DOHH2 (cell line): Measurements from ENCODE around the gene ERP27.

Experiments used
- H3F3A ChIP-seq: fragments of 200-600 bp; sonication (generic), shearing (Covaris generic); 2 replicates; pipeline ENCODE4 v1.6.0; 2016; ENCODE audit warnings: antibody characterized with exemption, mild to moderate bottlenecking; ENCODE audit not compliant: control insufficient read depth, insufficient read depth
- H3K27ac ChIP-seq: fragments of 200-600 bp; sonication (generic); 2 replicates; pipeline ENCODE4 v1.5.1; 2014; ENCODE audit warnings: low read depth, mild to moderate bottlenecking, low read length, moderate library complexity
- H3K27me3 ChIP-seq: fragments of 200-600 bp; sonication (generic); 2 replicates; pipeline ENCODE4 v1.6.1; 2014; ENCODE audit warnings: mild to moderate bottlenecking, low read length, mixed read lengths; ENCODE audit not compliant: control insufficient read depth
- H3K36me3 ChIP-seq: fragments of 200-600 bp; sonication (generic); 2 replicates; pipeline ENCODE4 v1.6.1; 2014; ENCODE audit warnings: mild to moderate bottlenecking, low read length, moderate library complexity, mixed read lengths; ENCODE audit not compliant: control insufficient read depth
- H3K4me1 ChIP-seq: fragments of 200-600 bp; sonication (generic); 2 replicates; pipeline ENCODE4 v1.6.1; 2014; ENCODE audit warnings: mild to moderate bottlenecking, low read length, mixed read lengths; ENCODE audit not compliant: control insufficient read depth
- H3K4me2 ChIP-seq: fragments of 200-600 bp; sonication (generic); 2 replicates; pipeline ENCODE4 v1.6.0; 2014; ENCODE audit warnings: mild to moderate bottlenecking, low read length, moderate library complexity
- H3K4me3 ChIP-seq: fragments of 200-600 bp; sonication (generic); 2 replicates; pipeline ENCODE4 v1.5.1; 2014; ENCODE audit warnings: mild to moderate bottlenecking, low read length, mixed read lengths
- H3K79me2 ChIP-seq: fragments of 200-600 bp; sonication (generic); 2 replicates; pipeline ENCODE4 v1.6.1; 2014; ENCODE audit warnings: mild to moderate bottlenecking, low read length, mixed read lengths; ENCODE audit not compliant: control insufficient read depth
- H3K9me2 ChIP-seq: fragments of 200-600 bp; sonication (generic); replicated peaks from 2 replicates; pipeline ENCODE4 v1.6.1; 2014; ENCODE audit warnings: mild to moderate bottlenecking, low read length, mixed read lengths; ENCODE audit not compliant: control insufficient read depth
- H3K9me3 ChIP-seq: fragments of 200-600 bp; sonication (generic); 2 replicates; pipeline ENCODE4 v1.6.1; 2014; ENCODE audit warnings: antibody characterized with exemption, low read length, mixed read lengths; ENCODE audit not compliant: control insufficient read depth, insufficient read depth
- H4K20me1 ChIP-seq: fragments of 200-600 bp; sonication (generic); 2 replicates; pipeline ENCODE4 v1.6.0; 2014; ENCODE audit warnings: low read depth, mild to moderate bottlenecking, antibody characterized with exemption, low read length, moderate library complexity; ENCODE audit not compliant: control insufficient read depth, insufficient read depth
- CTCF ChIP-seq: fragments of 200-600 bp; sonication (generic); IDR thresholded peaks from one replicate; pipeline ENCODE4 v1.5.1; 2014; ENCODE audit warnings: antibody characterized with exemption, mild to moderate bottlenecking, low read depth, low read length; ENCODE audit not compliant: poor library complexity, severe bottlenecking
- EZH2phosphoT487 ChIP-seq: fragments of 200-600 bp; sonication (generic); IDR thresholded peaks from 2 replicates; pipeline ENCODE4 v1.6.1; 2017; ENCODE audit warnings: borderline replicate concordance, mild to moderate bottlenecking, antibody characterized with exemption, low read length, moderate library complexity, mixed read lengths

Gene ERP27

GRCh38 chr12:14956024-14956891, 17.9 kb upstream of the ERP27 start:
- Histone ChIP-seq H3K27ac (peak overlapping the region; percentile 98), H3K79me2 (peaks cover 100% of the 10 kb centered on the region), H3K4me2 (peak overlapping the region; percentile 98), H3K9me3 (no peaks in the 10 kb centered on the region), H3K4me3 (peak overlapping the region; percentile 90), H3K9me2 (no peaks in the 10 kb centered on the region), H3K4me1 (peaks cover 87% of the 10 kb centered on the region), H4K20me1 (peaks cover 7% of the 10 kb centered on the region; the same call in 1 of the 2 replicates), H3F3A (peaks cover 75% of the 10 kb centered on the region), H3K27me3 (no peaks in the 10 kb centered on the region), H3K36me3 (peaks cover 97% of the 10 kb centered on the region)
- TF ChIP-seq EZH2phosphoT487 (no peak), CTCF (no peak)

- H3K9me3 ChIP-seq = no peaks in the 10 kb centered on the region
- peak overlapping the region; percentile 60 for H3K4me3 ChIP-seq
- H4K20me1 ChIP-seq = peaks cover 7% of the 10 kb centered on the region; the same call in 1 of the 2 replicates
- H3K36me3 ChIP-seq = peaks cover 97% of the 10 kb centered on the region
- peaks cover 82% of the 10 kb centered on the region for H3F3A ChIP-seq
- H3K79me2 ChIP-seq = peaks cover 100% of the 10 kb centered on the region
- peak overlapping the region; percentile 98 for H3K4me2 ChIP-seq
- H3K9me2 ChIP-seq = no peaks in the 10 kb centered on the region
- H3K27me3 ChIP-seq = no peaks in the 10 kb centered on the region
- H3K4me1 ChIP-seq = peaks cover 100% of the 10 kb centered on the region
- H3K27ac ChIP-seq = peak overlapping the region; percentile 94
- TF ChIP-seq EZH2phosphoT487 (no peak), CTCF (no peak)
These were observed 15.9 kb upstream of the ERP27 start for GRCh38 chr12:14954269-14954668.

DNA sequence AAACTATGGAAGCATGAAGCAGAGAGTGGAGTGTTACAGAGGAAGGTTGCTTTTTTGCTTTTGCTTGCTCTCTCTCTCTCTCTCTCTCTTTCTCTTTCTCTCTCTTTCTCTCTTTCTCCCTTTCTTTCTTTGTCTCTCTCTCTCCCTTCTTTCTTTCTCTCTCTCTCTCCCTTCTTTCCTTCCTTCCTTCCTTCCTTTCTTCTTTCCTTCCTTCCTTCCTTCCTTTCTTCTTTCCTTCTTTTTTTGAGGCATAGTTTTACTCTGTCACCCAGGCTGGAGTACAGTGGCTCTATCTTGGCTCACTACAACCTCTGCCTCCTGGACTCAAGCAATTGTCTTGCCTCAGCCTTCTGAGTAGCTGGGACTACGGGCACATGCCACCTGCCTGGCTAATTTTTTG, 15.4 kb upstream of the ERP27 start:
- H3K27ac ChIP-seq = peak overlapping the region; percentile 94
- no peaks in the 10 kb centered on the region for H3K9me3 ChIP-seq
- H3K4me1 ChIP-seq = peaks cover 100% of the 10 kb centered on the region
- TF ChIP-seq CTCF (no peak), EZH2phosphoT487 (no peak)
- H3K27me3 ChIP-seq = no peaks in the 10 kb centered on the region
- H3K4me2 ChIP-seq = peak overlapping the region; percentile 98
- peaks cover 96% of the 10 kb centered on the region for H3K79me2 ChIP-seq
- peaks cover 7% of the 10 kb centered on the region; the same call in 1 of the 2 replicates for H4K20me1 ChIP-seq
- H3K4me3 ChIP-seq = peak overlapping the region; percentile 60
- H3K9me2 ChIP-seq = no peaks in the 10 kb centered on the region
- peaks cover 86% of the 10 kb centered on the region for H3F3A ChIP-seq
- peaks cover 96% of the 10 kb centered on the region for H3K36me3 ChIP-seq
